ENCODE measurements around the gene ZMYND11. TPM values are rescaled to one million over a fixed set of nuclear protein-coding genes. Genes with fewer than 3 reads are reported as not detected.

The ZMYND11 gene
- polyA plus RNA-seq, 1 donor (not counting 4 experiments of a cell fraction or from before 2014, with no cell fraction given), result 36.1 TPM

GRCh38 chr10:239109-239508, 103.9 kb downstream of the ZMYND11 start:
- TF ChIP-seq CTCF (optimal IDR thresholded peaks at IDR 0.05 in 1 of 3, IDR thresholded peaks at IDR 0.05 in 1 of 3, conservative IDR thresholded peaks at IDR 0.05 in 1 of 3; ENCODE audit: extremely low read depth in 1 of 3, insufficient read depth in 2 of 3, low read length in 3 of 3), result peak; percentile 9 to 33 (median 12)
- no peak for TF ChIP-seq EZH2 (IDR thresholded peaks at IDR 0.05; ENCODE audit: low read length)
- H4K20me1 ChIP-seq (ENCODE audit: control insufficient read depth, extremely low read depth, insufficient read depth, low read length), result no peaks in the 10 kb centered on the region
- H3K79me2 ChIP-seq (ENCODE audit: control insufficient read depth, insufficient read depth, low read length), result no peaks in the 10 kb centered on the region
- no peak overlapping the region for H3K4me2 ChIP-seq (ENCODE audit: control insufficient read depth, extremely low read depth, insufficient read depth, low read depth, low read length)
- peak; percentile 19 for DNase-seq (ENCODE audit: low read depth, low spot score)
- peaks cover 7% of the 10 kb centered on the region for H3K4me1 ChIP-seq (ENCODE audit: control insufficient read depth, extremely low read depth, insufficient read depth, low read length)
- dilution Hi-C loops (cut with MboI; ENCODE audit: extremely low pct_ligation_motif_present, low sequenced_read_pairs), result no loop called here
- H3K9ac ChIP-seq (ENCODE audit: control insufficient read depth, extremely low read depth, insufficient read depth, low read length), result no peak overlapping the region
- H3K27ac ChIP-seq (ENCODE audit: control insufficient read depth, insufficient read depth, low read length), result no peak overlapping the region
- no peaks in the 10 kb centered on the region for H3K9me3 ChIP-seq (ENCODE audit: control insufficient read depth, low read depth, low read length)
- H3K36me3 ChIP-seq (ENCODE audit: control insufficient read depth in 2 of 2, extremely low read depth in 1 of 2, insufficient read depth in 2 of 2, low read length in 2 of 2), result peaks cover 0 to 5% of the 10 kb centered on the region in 2 experiments
- no peak for FAIRE-seq
- no peak overlapping the region for H3K4me3 ChIP-seq (ENCODE audit: control insufficient read depth in 2 of 3, extremely low read depth in 1 of 3, insufficient read depth in 2 of 3, low read depth in 1 of 3, low read length in 3 of 3)
- no peaks in the 10 kb centered on the region for H3K9me1 ChIP-seq (ENCODE audit: control insufficient read depth, extremely low read depth, insufficient read depth, low read length)
- H3K27me3 ChIP-seq (ENCODE audit: control insufficient read depth, extremely low read depth, insufficient read depth, low read length), result no peaks in the 10 kb centered on the region
- no peak overlapping the region for H2AFZ ChIP-seq (ENCODE audit: control insufficient read depth, low read length)

- no peaks in the 10 kb centered on the region for H3K4me1 ChIP-seq (ENCODE audit: control insufficient read depth, extremely low read depth, insufficient read depth, low read length)
- H4K20me1 ChIP-seq (ENCODE audit: control insufficient read depth, extremely low read depth, insufficient read depth, low read length), result no peaks in the 10 kb centered on the region
- H3K4me3 ChIP-seq (ENCODE audit: control insufficient read depth in 2 of 3, extremely low read depth in 1 of 3, insufficient read depth in 2 of 3, low read depth in 1 of 3, low read length in 3 of 3), result no peak overlapping the region
- DNase-seq (ENCODE audit: low read depth, low spot score), result no peak
- no peak overlapping the region for H2AFZ ChIP-seq (ENCODE audit: control insufficient read depth, low read length)
- peaks cover under 1 to 5% of the 10 kb centered on the region in 2 experiments for H3K36me3 ChIP-seq (ENCODE audit: control insufficient read depth in 2 of 2, extremely low read depth in 1 of 2, insufficient read depth in 2 of 2, low read length in 2 of 2)
- H3K79me2 ChIP-seq (ENCODE audit: control insufficient read depth, insufficient read depth, low read length), result no peaks in the 10 kb centered on the region
- no peaks in the 10 kb centered on the region for H3K9me3 ChIP-seq (ENCODE audit: control insufficient read depth, low read depth, low read length)
- H3K9ac ChIP-seq (ENCODE audit: control insufficient read depth, extremely low read depth, insufficient read depth, low read length), result no peak overlapping the region
- dilution Hi-C loops (cut with MboI; ENCODE audit: extremely low pct_ligation_motif_present, low sequenced_read_pairs), result no loop called here
- H3K9me1 ChIP-seq (ENCODE audit: control insufficient read depth, extremely low read depth, insufficient read depth, low read length), result no peaks in the 10 kb centered on the region
- no peak overlapping the region for H3K27ac ChIP-seq (ENCODE audit: control insufficient read depth, insufficient read depth, low read length)
- FAIRE-seq, result no peak
- TF ChIP-seq CTCF (optimal IDR thresholded peaks at IDR 0.05 in 1 of 3, IDR thresholded peaks at IDR 0.05 in 1 of 3, conservative IDR thresholded peaks at IDR 0.05 in 1 of 3; ENCODE audit: extremely low read depth in 1 of 3, insufficient read depth in 2 of 3, low read length in 3 of 3), result no peak
- TF ChIP-seq EZH2 (IDR thresholded peaks at IDR 0.05; ENCODE audit: low read length), result no peak
- no peaks in the 10 kb centered on the region for H3K27me3 ChIP-seq (ENCODE audit: control insufficient read depth, extremely low read depth, insufficient read depth, low read length)
- H3K4me2 ChIP-seq (ENCODE audit: control insufficient read depth, extremely low read depth, insufficient read depth, low read depth, low read length), result no peak overlapping the region
Observed at GRCh38 chr10:241451-241850, 106.2 kb downstream of the ZMYND11 start.

Measured in keratinocyte (primary cell).